Inferior parietal cortex (tissue), 1 donor: ENCODE data around the gene ADGRG6.
"Not testable (repeated sequence)": the region's sequence is repeated elsewhere in the genome, so short reads cannot be mapped to it uniquely, and the experiment has no call there.

Experiments used
- DNase-seq: peaks from one replicate; pipeline ENCODE4 v3.0.0-alpha.2; 2016; ENCODE audit errors: extremely low spot score

The ADGRG6 gene

DNA sequence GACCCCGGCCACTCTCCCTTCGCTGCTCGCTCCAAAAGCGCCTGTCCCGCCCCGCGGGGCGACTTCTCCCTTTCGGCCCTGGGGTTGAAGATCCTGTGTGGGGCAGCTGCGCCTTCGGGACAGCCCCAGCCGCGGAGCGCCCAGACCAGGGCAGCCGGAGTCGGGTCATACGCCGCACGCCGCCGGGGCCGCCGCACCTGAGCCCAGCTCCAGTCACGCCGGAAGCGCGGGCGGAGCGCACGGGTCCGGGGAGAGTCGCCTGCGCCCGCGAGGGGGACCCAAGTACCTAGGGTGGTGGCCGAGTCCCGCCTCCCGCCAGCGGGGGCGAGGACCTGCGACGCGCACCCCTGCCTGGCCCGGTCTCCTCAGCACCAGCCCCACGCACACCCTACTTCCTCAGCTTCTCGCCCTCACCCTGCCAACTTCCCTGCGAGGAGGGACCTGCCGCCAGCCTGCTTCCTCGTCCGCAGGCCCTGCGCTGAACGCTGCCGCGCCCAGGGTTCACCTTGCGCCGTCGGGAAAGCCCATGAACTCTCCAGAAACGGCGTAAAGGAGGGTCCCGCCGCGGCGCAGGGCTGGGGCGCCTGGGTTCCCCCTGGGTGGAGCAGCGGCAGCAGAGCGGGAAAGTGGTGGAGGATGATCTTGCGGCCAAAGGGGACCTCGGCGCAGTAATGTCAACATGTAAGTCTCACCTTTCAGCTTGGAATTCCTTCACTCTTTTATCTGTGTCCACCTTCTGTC, at the start of gene ADGRG6:
Gene ADGRG6 (plus strand): TSS at position 357 of the 741 bp plus-strand sequence. CDS start 323 bp downstream, at position 680.
- no peak for DNase-seq

DNA sequence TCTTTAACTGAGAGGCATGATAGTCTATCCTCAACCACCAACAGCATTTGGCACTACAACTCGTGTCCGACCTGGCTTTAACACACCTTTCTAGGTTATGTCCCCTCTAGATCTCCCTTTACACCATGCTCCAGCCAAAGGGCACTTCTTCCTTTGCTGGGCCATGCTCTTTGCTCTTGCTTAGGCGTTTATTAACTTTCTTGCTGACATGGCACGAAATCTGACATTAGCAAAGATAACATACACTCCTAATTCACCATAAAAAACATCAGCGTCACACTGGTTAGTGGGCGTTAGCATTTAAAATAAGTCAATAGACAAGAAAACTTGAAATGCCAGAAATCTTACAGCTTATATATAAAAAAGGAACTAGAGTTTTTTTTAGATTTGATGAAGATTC, 47.3 kb upstream of the ADGRG6 start:
- no peak for DNase-seq

DNA sequence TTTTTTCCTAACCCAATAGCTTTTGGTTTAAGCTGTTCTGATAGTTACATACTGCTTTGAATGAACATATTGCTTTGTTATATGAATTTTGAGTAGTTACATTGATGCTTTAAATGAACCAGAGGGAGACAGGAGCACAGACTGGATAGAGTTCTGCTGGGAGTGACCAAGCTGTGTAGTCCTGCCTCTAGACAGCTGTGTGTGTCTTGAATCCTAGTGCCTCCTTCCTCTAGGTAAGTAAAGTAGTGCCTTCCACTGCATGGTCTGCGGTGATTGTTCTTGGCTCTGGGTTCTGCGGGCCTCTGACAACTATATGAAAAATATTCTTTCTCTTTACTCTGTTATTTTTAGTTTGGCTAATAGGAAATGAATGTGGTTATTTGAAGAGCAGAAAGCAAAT, 46.0 kb upstream of the ADGRG6 start:
- no peak for DNase-seq

DNA sequence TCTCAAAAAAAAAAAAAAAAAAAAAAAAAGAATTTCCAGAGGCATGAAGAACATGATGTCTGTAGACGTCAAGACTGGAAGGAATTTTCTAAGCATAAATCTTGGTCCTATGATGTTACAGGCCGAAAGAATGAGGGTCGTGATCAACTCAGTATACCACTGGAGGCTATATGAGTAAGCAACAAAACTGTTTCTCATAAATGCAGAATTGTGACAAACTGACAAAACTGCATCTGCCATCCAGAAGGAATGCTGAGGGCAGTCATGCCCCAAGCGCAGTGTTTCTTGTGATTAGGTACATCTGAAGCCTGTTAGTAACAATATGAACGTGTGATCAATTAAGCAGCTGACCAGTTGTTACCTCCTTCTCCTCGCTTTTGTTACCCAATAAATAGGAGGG, 43.5 kb upstream of the ADGRG6 start:
- DNase-seq = no peak

DNA sequence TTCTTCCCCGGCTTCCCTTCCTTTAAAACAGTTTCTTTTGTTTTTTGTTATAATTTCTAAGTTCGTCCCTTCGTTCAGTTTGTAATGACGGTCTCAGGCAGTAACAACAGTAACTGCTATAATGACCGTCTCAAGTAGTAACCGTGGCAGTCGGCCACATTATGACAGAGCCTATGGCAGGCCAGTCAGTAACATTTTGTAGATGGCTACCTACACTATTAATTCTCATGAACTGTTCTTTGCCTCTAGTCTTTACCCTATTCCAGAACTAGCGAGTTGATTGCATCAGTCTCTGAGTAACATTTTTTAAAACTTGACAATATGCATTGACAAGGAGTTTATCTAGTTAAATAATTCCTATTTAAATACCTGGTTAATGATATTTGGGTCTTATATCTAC, 43.0 kb upstream of the ADGRG6 start:
- no peak for DNase-seq

DNA sequence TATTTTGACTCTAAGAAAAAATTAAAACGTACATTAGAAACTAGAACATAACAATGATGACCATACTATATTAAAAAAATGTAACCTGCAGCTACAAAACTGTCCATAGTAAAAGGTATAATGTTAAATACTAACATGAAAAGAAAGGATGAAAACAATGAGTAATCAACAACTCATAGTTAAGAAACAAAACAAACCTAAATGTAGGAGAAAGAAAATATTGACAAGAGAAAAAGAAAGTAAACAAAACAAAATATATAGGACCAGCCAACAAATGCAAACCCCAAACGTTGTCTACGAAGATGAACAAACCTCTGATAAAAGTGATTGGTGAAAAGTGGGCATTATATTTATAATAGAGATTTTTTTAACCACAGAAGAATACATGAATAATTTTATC, 41.1 kb upstream of the ADGRG6 start:
- DNase-seq = no peak

DNA sequence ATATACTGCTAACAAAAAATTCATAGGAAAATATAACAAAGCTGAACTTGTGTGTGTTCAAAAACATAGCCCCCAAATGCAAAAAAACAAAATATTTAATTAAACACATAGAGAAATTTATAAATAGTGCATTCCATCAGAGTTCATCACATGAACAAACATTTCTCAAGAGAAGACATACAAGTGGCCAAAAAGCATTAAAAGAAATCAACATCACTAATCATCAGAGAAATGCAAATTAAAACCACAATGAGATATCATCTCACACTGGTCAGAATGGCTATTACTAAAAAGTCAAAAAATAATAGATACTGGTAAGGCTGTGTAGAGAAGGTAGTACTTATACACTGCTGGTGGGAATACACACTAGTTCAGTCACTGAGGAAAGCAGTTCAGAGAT, 39.6 kb upstream of the ADGRG6 start:
- DNase-seq = no peak

DNA sequence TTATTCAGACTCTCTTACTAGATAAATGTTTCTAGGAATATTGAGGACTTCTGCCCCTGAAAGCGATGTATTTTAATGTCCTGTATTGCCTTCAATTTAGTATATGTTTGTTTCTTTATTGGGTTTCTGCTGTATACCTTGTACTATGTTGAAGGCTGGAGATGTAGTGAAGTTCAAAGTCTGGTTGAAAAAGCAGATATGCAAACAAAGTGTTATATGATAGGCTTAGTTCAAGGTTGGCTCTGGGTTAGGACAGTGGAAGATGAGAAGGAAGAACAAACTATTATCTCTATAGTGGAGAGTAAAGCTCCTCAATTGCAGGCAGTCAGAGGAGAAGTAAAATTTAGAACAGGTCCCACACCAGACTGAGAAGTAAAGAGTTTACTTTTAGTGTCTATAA, 36.3 kb upstream of the ADGRG6 start:
- DNase-seq = no peak

DNA sequence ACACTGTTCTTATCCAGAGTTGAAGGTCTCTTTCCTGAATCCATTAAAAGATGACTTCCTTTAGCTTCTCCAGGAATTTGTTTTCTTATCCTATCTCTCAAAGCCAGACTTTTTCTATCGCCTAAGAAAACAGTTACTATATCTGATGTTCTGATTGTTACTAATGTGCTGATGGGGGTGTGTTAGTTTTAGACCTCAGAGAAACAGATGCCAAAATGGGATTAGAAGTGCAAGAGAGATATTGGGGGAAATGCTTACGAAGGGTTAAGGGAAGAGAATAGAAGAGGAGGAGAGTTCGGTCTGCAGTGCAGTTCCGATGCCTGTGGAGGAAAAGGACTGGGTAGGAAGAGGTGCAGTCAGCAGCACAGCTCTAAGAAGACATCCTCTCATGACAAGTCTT, 35.7 kb upstream of the ADGRG6 start:
- no peak for DNase-seq

DNA sequence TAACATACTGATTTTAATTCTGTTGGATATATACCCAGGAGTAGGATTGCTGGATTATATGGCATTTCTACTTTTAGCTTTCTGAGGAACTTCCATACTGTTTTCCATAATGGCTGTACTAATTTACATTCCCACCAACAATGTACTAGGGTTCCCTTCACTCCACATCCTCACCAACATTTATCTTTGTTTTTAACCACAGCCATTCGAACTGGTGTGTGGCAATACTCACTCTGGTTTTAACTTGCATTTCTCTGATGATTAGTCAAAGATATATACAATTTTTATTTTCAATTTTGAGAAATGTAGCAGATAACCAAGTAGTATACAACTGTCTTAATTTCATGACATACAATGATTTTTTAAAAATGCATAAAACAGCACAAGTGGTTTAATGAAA, 30.3 kb upstream of the ADGRG6 start:
- DNase-seq = no peak

DNA sequence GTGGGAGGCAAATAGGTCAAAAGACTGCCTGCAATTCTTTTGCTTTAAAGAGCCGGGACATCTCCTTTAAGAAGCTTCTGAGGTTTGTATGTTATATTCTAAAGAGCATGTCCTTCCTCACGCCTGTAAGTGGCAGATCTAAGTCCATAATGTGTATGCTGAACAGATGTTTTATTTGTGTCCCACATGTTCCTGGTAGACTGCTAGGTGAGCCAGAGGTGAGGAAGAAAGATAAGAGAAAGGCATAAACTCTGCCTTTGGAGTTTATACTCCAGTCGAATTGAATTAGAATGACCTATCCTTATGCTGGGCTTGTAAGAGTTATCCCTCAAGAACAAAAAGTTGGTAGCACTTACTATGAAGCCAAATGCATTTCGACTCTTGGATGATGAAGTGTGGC, 27.2 kb upstream of the ADGRG6 start:
- DNase-seq = no peak

DNA sequence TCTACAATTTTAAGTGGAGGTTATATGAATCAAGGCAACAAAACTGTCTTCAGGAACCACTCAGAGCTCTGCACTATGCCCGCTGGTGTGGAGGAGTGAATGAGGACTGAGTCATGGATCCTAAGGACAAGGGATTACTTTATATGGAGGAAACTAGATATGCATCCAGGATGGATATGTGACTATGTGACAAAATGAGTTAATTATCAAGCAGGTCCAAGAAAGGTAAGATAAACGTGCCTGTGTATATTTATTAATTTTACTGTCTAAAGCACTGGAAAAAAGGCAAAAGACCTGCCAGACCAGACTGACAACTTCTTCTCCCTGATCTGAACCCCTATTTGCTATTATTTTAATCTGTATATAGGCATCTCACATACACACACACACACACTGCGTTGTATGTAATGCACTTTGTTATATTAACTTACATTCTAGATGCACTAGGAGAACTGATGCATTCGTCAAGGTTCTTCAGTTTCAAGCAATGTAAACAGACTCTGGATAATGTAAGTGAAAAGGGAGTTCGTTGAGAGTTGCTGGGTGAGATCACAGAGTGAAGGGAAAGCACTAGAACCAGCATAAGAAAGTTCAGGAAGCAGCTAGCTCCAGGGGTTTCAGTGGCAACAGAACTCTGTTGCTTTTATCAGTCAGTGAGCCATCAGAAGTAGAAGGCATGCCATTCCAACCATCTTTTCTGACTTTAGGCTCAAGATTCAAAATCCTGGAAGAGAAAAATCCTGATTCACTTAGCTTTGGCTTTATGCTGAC, 26.4 kb upstream of the ADGRG6 start:
- no peak for DNase-seq

DNA sequence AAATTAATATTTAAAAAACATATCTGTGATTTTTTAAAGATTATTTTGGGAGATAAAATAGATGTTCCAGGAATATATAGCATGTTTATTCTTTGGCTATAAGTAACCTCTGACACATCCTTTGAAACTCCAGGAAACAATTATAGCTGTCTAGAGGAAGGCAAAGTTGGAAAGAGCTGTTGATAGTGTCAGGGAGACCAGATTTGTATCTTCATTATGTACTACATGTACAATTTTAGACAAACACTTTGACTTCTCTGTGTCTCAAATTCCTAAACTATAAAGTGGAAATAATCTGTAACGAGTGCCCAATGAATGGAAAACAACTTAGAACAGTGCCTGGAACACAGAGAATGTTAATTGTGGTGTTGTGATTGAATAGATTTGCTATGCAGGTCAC, 25.6 kb upstream of the ADGRG6 start:
- DNase-seq = no peak

DNA sequence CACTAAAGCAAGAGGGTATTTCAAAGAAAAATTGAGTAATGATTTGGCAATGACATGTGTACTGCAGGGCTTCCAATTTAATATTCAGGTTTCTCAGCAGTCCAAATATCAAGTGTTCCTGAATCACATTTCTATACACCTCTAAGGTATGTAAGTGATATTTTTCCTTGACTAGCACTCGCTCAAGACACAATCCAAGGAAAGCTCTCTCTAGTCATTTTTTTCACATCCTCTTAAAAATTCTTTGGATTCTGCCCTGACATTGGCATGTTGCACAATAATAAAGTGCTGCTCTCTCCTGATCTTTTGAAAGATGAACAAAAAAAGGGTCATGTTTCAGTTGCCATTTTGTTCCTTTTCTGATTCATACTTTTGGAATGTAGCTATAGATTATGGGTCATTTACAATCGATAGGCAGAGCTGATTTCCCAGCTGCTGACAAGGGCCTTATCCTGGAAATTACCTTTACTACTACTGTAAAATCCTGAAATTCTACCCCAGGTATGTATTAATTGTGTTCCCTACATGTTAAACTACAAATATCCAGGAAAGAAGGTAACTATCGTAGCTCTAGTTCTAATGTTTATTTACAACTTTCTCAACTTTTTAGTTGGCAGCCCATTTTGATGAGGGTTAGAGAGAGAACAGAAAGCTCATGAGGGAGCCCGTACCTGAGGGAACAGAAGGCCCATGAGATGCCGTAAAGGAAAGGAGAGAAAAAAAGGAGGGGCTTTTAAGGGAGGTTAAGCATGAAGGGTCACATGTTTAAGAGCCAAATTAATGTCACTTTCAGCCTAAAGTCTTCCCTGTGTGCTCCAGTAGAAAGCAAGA, 22.2 kb upstream of the ADGRG6 start:
- no peak for DNase-seq

DNA sequence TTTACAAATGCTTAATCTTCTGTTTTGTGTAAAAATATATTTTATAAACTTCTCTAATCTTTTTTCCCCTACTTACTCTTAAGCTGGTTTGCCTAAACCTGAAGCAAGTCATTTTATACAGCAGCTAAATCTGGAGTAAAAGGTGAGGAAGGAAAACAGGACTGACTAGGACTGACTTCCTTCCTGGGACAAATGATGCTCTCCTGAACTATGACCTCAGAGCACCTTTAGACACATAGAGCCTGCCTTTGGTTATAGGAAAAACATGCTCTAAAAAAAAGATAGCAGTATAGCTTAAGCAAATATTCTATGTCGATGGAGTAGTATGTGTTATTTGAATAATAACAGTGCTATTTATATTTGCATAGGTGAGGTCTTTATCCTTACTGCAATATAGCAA, 21.5 kb upstream of the ADGRG6 start:
- no peak for DNase-seq

DNA sequence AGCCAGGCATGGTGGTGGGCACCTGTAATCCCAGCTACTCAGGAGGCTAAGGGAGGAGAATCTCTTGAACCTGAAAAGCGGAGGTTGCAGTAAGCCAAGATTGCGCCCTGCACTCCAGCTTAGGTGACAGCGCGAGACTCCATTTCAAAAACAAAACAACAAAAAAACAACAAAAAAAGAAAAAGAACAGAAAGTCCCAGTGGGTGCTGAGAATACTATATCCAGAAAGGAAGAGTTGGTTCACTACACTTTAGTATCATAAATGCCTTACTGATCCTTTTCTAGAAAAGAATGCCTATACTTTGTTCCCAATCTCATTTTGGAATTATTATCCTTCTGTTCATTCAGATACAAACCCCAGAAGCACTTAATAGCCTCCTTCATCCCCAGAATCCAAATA, 20.9 kb upstream of the ADGRG6 start:
- no peak for DNase-seq

DNA sequence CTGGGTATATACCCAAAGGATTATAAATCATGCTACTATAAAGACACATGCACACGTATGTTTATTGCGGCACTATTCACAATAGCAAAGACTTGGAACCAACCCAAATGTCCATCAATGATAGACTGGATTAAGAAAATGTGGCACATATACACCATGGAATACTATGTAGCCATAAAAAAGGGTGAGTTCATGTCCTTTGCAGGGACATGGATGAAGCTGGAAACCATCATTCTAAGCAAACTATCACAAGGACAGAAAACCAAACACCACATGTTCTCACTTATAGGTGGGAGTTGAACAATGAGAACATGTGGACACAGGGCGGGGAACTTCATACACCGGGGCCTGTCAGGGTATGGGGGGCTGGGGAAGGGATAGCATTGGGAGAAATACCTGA, 18.7 kb upstream of the ADGRG6 start:
- DNase-seq = not testable (repeated sequence)

DNA sequence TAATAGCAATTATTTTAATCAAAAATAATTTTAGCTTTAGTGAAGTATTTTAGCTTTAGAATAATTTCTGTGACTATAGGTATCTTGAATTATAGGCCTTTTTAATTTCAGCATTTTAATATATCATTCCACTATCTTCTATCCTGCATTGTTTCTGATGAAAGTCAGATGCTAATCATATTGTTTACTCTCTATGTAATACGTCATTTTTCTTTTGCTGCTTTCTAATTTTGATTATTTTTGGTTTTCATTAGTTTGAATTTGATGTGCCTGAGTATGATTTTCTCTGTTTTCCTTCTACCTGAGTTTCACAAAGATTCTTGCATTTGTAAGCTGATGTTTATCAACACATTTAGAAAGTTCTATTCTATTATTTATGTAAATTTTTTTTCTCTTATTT, 17.4 kb upstream of the ADGRG6 start:
- no peak for DNase-seq

DNA sequence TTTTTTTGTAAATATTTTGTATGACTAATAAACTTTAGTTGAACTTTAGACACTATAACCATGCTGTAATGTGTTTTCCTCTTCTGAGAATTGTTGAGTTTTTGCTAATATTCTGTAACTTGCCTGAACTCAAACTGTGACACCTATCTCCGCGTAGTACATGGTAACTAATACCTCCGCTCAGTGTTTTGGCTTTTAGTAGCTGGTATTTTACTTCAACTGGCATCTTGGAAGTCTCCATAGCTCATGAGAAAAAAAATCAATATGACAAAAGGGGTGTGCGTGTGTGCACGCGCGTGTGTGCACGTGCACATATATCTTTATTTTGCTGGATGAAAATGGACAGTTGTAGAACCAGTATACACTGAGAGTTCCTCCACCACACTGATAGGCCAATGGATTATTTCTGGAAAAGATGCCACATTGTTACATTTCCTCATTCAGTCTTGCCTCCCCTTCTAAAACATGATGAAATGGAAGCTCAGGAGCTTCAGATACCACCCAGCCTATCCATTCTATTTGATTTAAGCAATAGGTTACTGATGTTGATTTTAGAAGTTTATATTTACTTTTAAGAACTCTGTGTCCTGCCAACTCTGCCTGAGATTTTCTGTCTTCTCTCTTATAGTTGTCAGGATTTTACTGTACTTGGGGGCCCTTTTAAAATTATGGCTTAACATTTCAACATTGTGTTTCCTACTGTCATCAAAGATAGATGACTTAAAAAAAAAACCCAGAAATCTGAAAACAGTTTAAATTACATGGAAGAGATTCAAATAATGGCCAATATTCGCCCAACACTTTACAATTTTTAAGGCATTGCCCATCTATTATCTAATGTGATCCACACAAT, 16.3 kb upstream of the ADGRG6 start:
- DNase-seq = no peak

DNA sequence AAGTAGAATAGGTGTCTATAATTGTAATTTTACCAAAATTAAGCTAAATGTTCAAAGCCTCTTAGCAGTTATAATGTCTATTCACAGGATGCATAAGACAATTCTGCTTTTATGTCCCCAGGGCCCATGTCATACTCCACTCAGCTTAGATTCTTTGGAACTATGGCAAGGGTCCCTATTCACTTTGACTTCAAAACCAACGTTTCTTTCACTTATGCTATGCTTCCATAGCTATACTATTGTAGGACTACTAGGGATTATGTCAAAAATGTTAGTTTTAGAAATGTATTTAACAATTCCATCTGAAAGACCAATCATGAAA, 15.8 kb upstream of the ADGRG6 start:
- DNase-seq = no peak

DNA sequence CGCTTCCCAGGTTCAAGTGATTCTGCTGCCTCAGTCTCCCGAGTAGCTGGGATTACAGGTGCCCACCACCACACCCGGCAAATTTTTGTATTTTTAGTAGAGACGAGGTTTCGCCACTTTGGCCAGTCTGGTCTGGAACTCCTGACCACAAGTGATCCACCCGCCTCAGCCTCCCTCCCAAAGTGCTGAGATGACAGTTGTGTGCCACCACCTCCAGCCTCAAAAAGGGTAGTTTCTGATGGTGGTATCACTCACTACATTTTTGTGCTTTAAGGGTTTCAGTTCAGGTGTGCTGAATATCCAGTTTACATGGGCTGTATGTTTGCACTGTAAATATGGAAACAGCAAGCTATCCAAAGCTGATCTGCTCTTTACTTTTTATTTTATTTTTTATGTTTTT, 12.1 kb upstream of the ADGRG6 start:
- no peak for DNase-seq

DNA sequence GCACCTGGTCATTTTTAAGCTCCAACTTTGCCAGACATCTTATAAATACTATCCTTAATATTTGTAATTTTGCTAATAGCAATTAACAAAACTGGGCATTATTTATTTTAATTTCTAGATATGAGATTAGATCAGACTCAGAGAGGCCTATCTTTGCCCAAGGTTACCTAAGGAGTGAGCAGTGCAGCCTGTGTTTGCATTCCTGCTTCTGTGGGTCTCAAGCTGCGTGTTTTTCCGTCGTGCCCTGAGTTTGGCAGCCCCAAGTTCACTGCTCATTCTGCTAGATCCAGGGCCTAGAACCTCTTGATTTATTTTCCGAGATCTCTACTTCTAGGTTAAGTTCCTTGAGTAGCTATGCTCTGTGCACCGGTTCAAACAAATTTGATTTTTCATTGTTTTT, 11.0 kb upstream of the ADGRG6 start:
- no peak for DNase-seq
